BJ (cell line): ENCODE results near the gene THAP9. TPM values are rescaled to one million over a fixed set of nuclear protein-coding genes. Genes with fewer than 3 reads are reported as not detected.
"Not testable (repeated sequence)": the region's sequence is repeated elsewhere in the genome, so short reads cannot be mapped to it uniquely, and the experiment has no call there.

Source experiments
- CTCF ChIA-PET: fragments of 350-600 bp; formaldehyde crosslinking; extraction: SDS; loops from one replicate; lab custom pipeline; 2021; ENCODE audit warnings: antibody characterized with exemption, inconsistent platforms; lab: Yijun Ruan, JAX
- POLR2A ChIA-PET: fragments of 300-600 bp; sonication (Branson Sonifier 250); formaldehyde crosslinking; extraction: SDS; loops from one replicate; lab custom pipeline; 2021; ENCODE audit warnings: antibody characterized with exemption; lab: Charles Lee
- DNase-seq: peaks from one replicate; pipeline ENCODE4 v3.0.0-alpha.2; 2011; ENCODE audit warnings: low read depth
- H3K27me3 ChIP-seq: 2 replicates; pipeline ENCODE4 v1.6.0; 2011; ENCODE audit warnings: low read length; ENCODE audit not compliant: control insufficient read depth, insufficient read depth
- H3K36me3 ChIP-seq: 2 replicates; pipeline ENCODE4 v1.5.1; 2011; ENCODE audit warnings: low read length; ENCODE audit not compliant: control insufficient read depth, insufficient read depth
- H3K4me3 ChIP-seq: 2 replicates; pipeline ENCODE4 v1.5.1; 2011; ENCODE audit warnings: low read depth, mild to moderate bottlenecking, control low read depth, low read length
- polyA minus RNA-seq: library from RNA; depleted of rRNA, polyadenylated mRNA; stranded (reverse); fragments of >200 nt; gene quantifications from 2 replicates; pipeline ENCODE4 v1.2.3, GENCODE V29; 2011; rRNA and poly(A)+ RNA removed
- polyA plus RNA-seq: library from polyadenylated mRNA; depleted of rRNA; stranded (reverse); fragments of >200 nt; gene quantifications from 2 replicates; pipeline ENCODE4 v1.2.3, GENCODE V29; 2011; rRNA removed
- TF ChIP-seq, protein P1 (sequence below): IDR thresholded peaks from 2 replicates; pipeline ENCODE4 v1.5.1; 2011; ENCODE audit warnings: low read depth, mild to moderate bottlenecking, control low read depth, inconsistent platforms, low read length, moderate library complexity; ENCODE audit not compliant: insufficient read depth

The THAP9 gene
- polyA plus RNA-seq (1.8 and 2.8 TPM in 2 replicates), polyA minus RNA-seq (1.5 and 3.4 TPM in 2 replicates)

- TF ChIP-seq, protein P1, sequence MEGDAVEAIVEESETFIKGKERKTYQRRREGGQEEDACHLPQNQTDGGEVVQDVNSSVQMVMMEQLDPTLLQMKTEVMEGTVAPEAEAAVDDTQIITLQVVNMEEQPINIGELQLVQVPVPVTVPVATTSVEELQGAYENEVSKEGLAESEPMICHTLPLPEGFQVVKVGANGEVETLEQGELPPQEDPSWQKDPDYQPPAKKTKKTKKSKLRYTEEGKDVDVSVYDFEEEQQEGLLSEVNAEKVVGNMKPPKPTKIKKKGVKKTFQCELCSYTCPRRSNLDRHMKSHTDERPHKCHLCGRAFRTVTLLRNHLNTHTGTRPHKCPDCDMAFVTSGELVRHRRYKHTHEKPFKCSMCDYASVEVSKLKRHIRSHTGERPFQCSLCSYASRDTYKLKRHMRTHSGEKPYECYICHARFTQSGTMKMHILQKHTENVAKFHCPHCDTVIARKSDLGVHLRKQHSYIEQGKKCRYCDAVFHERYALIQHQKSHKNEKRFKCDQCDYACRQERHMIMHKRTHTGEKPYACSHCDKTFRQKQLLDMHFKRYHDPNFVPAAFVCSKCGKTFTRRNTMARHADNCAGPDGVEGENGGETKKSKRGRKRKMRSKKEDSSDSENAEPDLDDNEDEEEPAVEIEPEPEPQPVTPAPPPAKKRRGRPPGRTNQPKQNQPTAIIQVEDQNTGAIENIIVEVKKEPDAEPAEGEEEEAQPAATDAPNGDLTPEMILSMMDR: no peak
- POLR2A ChIA-PET: interaction anchor here (0.6 to 1.9 kb wide), 2 partner anchors 134 to 471 kb away, joined by 6 to 13 read pairs; partner anchors contain the start of gene COPS4
- H3K4me3 ChIP-seq: peak within 1 kb of the TSS; percentile 68
Measured at GRCh38 chr4:82900411-82901182, at the start of gene THAP9. Gene THAP9 (plus strand): TSS chr4:82900735. CDS start chr4:82900803, 68 bp downstream.

GRCh38 chr4:82851318-82851717, 49.2 kb upstream of the THAP9 start:
- ChIA-PET CTCF (interaction anchor here (0.6 to 2.3 kb wide), 8 partner anchors 9 to 99 kb away, joined by 3 to 9 read pairs (median 6); no protein-coding TSS in a partner anchor), POLR2A (no interaction called here)
- H3K27me3 ChIP-seq: no peaks in the 10 kb centered on the region

More at GRCh38 chr4:82900411-82901182, at the start of gene THAP9:
- CTCF ChIA-PET: no interaction called here
- DNase-seq: peak; percentile 97
- Histone ChIP-seq H3K27me3 (no peaks in the 10 kb centered on the region), H3K36me3 (no peaks in the 10 kb centered on the region)

DNA sequence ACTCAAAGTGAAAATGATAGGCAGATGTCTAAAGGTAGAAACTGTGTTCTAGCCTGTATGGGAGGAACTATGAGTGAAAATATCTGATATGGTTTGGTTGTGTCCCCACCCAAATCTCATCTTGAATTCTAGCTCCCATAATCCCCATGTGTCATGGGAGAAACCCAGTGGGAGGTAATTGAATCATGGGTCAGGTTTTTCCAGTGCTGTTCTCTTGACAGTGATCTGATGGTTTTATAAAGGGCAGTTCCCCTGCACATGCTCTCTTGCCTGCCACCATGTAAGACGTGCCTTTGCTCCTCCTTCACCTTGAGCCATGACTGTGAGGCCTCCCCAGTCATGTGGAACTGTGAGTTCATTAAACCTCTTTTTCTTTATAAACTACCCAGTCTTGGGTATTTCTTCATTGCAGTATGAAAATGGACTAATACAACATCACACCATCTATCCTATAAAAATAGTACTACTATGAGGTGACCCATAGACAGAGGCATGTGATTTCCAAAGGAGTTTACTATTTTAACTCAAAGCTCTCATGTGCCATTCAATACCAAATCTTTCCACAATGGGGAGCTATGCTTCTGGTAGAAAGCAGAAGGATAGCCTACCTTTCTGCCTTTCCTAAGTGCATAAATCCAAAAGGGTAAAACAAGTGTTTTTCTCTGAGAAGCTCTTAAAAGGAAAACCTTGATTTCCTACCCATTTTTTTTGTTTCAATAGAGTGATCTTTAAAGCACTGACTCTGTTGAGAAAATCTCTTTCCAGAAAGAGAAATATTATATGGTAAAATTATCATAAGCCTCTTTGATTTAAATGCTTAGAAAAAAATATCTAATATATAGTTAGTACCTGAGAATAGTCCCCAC, 48.4 kb upstream of the THAP9 start:
- ChIA-PET CTCF (interaction anchor here (0.6 to 2.3 kb wide), 11 partner anchors 8 to 99 kb away, joined by 3 to 9 read pairs (median 5); no protein-coding TSS in a partner anchor), POLR2A (no interaction called here)
- Histone ChIP-seq H3K36me3 (peaks cover 25% of the 10 kb centered on the region), H3K4me3 (no peak overlapping the region), H3K27me3 (no peaks in the 10 kb centered on the region)
- peak; percentile 4 for DNase-seq
- TF ChIP-seq, protein P1: peak; percentile 41

More at GRCh38 chr4:82851318-82851717, 49.2 kb upstream of the THAP9 start:
- TF ChIP-seq, protein P1: no peak
- Histone ChIP-seq H3K36me3 (peaks cover 26% of the 10 kb centered on the region), H3K4me3 (no peak overlapping the region)
- no peak for DNase-seq

DNA sequence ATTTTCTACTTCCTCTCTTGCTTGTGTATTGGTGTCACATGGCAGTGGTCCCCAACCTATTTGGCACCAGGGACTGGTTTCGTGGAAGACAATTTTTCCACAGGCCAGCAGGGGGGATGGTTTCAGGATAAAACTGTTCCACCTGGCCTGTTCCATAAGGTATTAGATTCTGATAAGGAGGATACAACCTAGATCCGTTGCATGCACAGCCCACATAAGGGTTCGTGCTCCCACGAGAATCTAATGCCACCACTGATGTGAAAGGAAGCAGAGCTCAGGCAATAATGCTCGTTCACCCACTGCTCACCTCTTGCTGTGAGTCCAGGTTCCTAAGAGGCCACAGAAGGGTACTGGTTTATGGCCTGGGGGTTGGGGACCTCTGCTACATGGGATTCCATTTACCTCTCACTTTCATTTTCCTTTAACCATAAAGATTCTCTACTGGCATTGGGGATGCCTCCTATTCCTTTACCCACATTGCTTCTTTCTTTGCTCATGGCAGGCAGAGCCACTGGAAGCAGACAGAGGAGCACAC, 47.7 kb upstream of the THAP9 start:
- no peak overlapping the region for H3K4me3 ChIP-seq
- no peaks in the 10 kb centered on the region for H3K27me3 ChIP-seq
- TF ChIP-seq, protein P1: no peak
- DNase-seq: no peak
- ChIA-PET POLR2A (no interaction called here), CTCF (interaction anchor here (0.7 to 2.2 kb wide), 11 partner anchors 9 to 34 kb away, joined by 3 to 9 read pairs (median 5); no protein-coding TSS in a partner anchor)
- H3K36me3 ChIP-seq: peaks cover 25% of the 10 kb centered on the region

- H3K36me3 ChIP-seq: peaks cover 10% of the 10 kb centered on the region
- H3K27me3 ChIP-seq, DNase-seq, H3K4me3 ChIP-seq, CTCF ChIA-PET, POLR2A ChIA-PET: not testable (repeated sequence)
Measured at GRCh38 chr4:82860487-82860886, 40.0 kb upstream of the THAP9 start.
